BJ (cell line): ENCODE data around the gene PRPF40A. TPM values are rescaled to one million over a fixed set of nuclear protein-coding genes. Genes with fewer than 3 reads are reported as not detected.

Experiments
- CTCF ChIA-PET: fragments of 350-600 bp; formaldehyde crosslinking; extraction: SDS; loops from one replicate; lab custom pipeline; 2021; ENCODE audit warnings: antibody characterized with exemption, inconsistent platforms; lab: Yijun Ruan, JAX
- POLR2A ChIA-PET: fragments of 300-600 bp; sonication (Branson Sonifier 250); formaldehyde crosslinking; extraction: SDS; loops from one replicate; lab custom pipeline; 2021; ENCODE audit warnings: antibody characterized with exemption; lab: Charles Lee
- DNase-seq: peaks from one replicate; pipeline ENCODE4 v3.0.0-alpha.2; 2011; ENCODE audit warnings: low read depth
- H3K27me3 ChIP-seq: 2 replicates; pipeline ENCODE4 v1.6.0; 2011; ENCODE audit warnings: low read length; ENCODE audit not compliant: control insufficient read depth, insufficient read depth
- H3K36me3 ChIP-seq: 2 replicates; pipeline ENCODE4 v1.5.1; 2011; ENCODE audit warnings: low read length; ENCODE audit not compliant: control insufficient read depth, insufficient read depth
- H3K4me3 ChIP-seq: 2 replicates; pipeline ENCODE4 v1.5.1; 2011; ENCODE audit warnings: low read depth, mild to moderate bottlenecking, control low read depth, low read length
- CTCF ChIP-seq: IDR thresholded peaks from 2 replicates; pipeline ENCODE4 v1.5.1; 2011; ENCODE audit warnings: low read depth, mild to moderate bottlenecking, control low read depth, inconsistent platforms, low read length, moderate library complexity; ENCODE audit not compliant: insufficient read depth
- polyA plus RNA-seq: library from polyadenylated mRNA; depleted of rRNA; stranded (reverse); fragments of >200 nt; gene quantifications from 2 replicates; pipeline ENCODE4 v1.2.3, GENCODE V29; 2011

The PRPF40A gene
- polyA plus RNA-seq, 1 experiment: 135 TPM

- CTCF ChIA-PET: interaction anchor here (1.4 to 2.8 kb wide), 2 partner anchors 9 to 18 kb away, joined by 5 to 13 read pairs; no protein-coding TSS in a partner anchor
- TF ChIP-seq CTCF: no peak
Observed at GRCh38 chr2:152618193-152618564, 99.1 kb downstream of the PRPF40A start.

DNA sequence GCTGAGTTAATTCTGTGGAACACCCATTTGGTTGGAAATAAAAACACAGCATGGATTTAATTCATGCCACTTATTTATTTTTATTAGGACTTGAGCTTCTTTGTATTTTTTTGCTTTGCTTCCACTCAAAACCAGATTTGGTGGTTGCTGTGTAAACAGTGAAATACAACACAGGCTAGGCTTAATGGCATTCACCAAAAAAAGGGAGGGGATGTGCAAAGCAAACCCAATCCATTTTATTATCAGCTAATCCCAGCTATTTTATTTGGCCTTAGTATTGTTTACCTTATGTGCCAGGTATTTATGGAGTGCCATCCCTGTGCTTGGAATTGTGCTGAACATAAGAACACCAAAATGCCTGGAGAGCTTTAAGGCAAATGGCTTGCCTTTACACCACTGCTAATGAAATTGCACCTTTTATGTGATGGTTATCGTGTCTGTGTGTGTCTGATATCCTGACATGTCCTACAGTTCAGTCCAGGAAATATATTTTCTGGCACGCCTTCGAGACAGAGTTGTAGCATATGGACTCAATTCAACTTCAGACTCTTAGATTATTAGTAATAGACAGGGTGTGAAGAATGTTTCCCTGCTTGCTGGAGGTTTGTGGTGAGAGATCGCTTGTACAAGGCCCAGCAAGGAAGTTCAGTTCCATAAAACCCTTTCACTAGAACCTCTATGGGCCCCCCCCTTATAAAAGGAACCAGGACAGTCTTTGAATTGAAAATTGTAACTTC is 99.6 kb downstream of the PRPF40A start:
- no peaks in the 10 kb centered on the region for H3K27me3 ChIP-seq
- no peak for TF ChIP-seq CTCF
- no peak overlapping the region for H3K4me3 ChIP-seq
- H3K36me3 ChIP-seq: no peaks in the 10 kb centered on the region; the same call in 1 of the 2 replicates
- CTCF ChIA-PET: interaction anchor here (1.4 to 2.8 kb wide), 2 partner anchors 9 to 18 kb away, joined by 5 to 13 read pairs; no protein-coding TSS in a partner anchor
- POLR2A ChIA-PET: no interaction called here
- no peak for DNase-seq

More at GRCh38 chr2:152618193-152618564, 99.1 kb downstream of the PRPF40A start:
- H3K4me3 ChIP-seq: no peak overlapping the region
- POLR2A ChIA-PET: no interaction called here
- no peaks in the 10 kb centered on the region; the same call in 1 of the 2 replicates for H3K36me3 ChIP-seq
- DNase-seq: no peak
- H3K27me3 ChIP-seq: no peaks in the 10 kb centered on the region

DNA sequence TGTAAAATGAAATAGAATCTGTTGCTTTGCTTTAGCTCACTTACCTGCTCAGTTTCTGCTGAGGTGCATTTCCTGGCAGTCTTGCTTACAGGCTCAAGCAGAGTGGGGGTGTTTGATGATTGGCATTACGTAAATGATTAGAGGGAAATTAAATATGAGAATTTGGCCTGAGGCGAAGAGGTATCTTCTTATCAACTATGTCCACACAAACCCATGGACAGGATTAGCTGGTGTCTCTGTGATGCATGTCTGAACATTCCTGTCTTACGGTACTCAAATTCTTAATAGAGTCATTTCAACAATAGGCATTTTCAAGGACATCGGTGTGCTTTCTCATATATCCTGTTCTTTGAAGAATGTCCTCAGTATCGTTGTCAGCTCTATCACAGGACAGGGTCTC is 102.1 kb downstream of the PRPF40A start:
- POLR2A ChIA-PET: no interaction called here
- H3K36me3 ChIP-seq: no peaks in the 10 kb centered on the region
- no peak for TF ChIP-seq CTCF
- DNase-seq: no peak
- H3K27me3 ChIP-seq: no peaks in the 10 kb centered on the region
- CTCF ChIA-PET: interaction anchor here (1.2 kb wide), 1 partner anchor 20 kb away, joined by 4 read pairs; no protein-coding TSS in a partner anchor
- no peak overlapping the region for H3K4me3 ChIP-seq

- no peak for DNase-seq
- POLR2A ChIA-PET: no interaction called here
Observed at GRCh38 chr2:152613235-152613634, 104.0 kb downstream of the PRPF40A start.

More at GRCh38 chr2:152613235-152613634, 104.0 kb downstream of the PRPF40A start:
- no peak overlapping the region for H3K4me3 ChIP-seq
- H3K36me3 ChIP-seq: no peaks in the 10 kb centered on the region
- no peak for TF ChIP-seq CTCF
- CTCF ChIA-PET: interaction anchor here (0.5 to 1.4 kb wide), 7 partner anchors 8 to 437 kb away, joined by 3 to 5 read pairs (median 3); partner anchors contain the start of gene STAM2
- no peaks in the 10 kb centered on the region for H3K27me3 ChIP-seq
